H54 (cell line): Measurements from ENCODE around the gene ROS1.
"Not testable (repeated sequence)": the region's sequence is repeated elsewhere in the genome, so short reads cannot be mapped to it uniquely, and the experiment has no call there.

Experiments
- DNase-seq: peaks from one replicate; pipeline ENCODE4 v3.0.0; 2011; ENCODE audit warnings: low spot score, mixed read lengths; ENCODE audit not compliant: insufficient read length
- FAIRE-seq: peaks from 3 replicates; lab custom pipeline; 2011; peaks lifted over from hg19 to GRCh38; lab: Jason Lieb, UNC
- POLR2A ChIP-seq: IDR thresholded peaks from 2 replicates; pipeline ENCODE4 v1.6.1; 2011; ENCODE audit warnings: low read depth, mild to moderate bottlenecking, low read length

ROS1 gene

DNA sequence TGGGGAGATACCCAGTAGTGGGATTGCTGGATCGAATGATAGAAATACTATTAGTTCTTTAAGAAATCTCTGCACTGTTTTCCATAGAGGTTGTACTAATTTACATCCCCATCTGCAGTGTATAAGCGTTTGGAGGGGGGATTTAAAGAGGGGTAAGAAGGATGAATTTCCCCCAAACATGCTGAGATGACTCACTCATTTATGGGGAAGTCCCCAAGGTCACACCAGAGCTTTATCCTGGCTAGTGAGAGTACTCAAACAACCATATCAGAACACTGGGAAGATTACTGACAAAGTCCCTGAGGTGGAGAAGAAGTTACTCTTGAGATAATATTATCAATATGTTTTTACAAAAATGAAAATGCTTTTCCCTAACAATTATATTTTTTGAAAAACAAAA lies 44.0 kb downstream of the ROS1 start:
- DNase-seq, result no peak
- FAIRE-seq, result no peak
- TF ChIP-seq POLR2A, result no peak

DNA sequence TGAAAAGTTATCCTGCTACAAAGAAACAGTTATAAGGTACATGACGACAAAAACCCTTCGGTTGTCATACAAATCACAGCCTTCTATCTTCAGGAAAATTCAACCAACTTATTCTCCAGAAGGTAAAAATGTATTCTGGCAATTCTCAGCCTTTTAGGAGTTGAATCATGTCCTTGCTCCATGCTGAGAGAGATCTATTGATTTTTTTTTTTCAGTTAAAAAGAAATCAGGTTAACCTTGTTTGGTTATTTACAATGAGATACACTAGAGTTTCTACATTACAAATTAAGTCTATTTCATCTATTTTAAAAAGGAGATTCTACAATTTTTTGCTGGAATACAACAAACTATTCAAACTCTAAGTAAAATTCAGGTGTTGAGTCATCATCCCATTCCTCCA lies 45.4 kb downstream of the ROS1 start:
- DNase-seq (no peak), FAIRE-seq (no peak)
- no peak for TF ChIP-seq POLR2A

GRCh38 chr6:117375446-117375845 lies 50.3 kb downstream of the ROS1 start:
- DNase-seq, result no peak
- no peak for TF ChIP-seq POLR2A
- FAIRE-seq, result no peak

GRCh38 chr6:117373211-117373813 lies 52.4 kb downstream of the ROS1 start:
- no peak for TF ChIP-seq POLR2A
- DNase-seq (no peak), FAIRE-seq (no peak)

GRCh38 chr6:117372289-117372688 lies 53.5 kb downstream of the ROS1 start:
- not testable (repeated sequence) for FAIRE-seq, DNase-seq

DNA sequence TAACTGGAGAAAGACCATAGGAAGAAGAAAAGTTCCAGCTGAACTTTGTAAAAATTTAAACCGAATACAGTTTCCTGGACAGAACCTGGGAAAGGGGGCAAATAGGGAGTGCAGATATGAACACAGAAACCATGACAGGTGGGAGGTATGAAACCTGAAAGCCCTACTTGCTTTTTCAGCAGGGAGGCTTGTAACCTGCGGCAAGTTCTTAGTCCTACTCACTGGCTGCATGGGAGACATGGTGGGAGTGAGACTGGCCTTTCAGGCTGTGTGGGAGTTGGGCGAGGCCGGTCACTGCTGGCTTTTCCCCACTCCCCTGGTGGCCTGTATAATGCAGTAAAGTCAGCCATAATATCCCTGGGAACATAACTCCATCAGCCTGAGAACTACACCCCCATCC lies 54.2 kb downstream of the ROS1 start:
- TF ChIP-seq POLR2A, result no peak
- DNase-seq (no peak), FAIRE-seq (no peak)

DNA sequence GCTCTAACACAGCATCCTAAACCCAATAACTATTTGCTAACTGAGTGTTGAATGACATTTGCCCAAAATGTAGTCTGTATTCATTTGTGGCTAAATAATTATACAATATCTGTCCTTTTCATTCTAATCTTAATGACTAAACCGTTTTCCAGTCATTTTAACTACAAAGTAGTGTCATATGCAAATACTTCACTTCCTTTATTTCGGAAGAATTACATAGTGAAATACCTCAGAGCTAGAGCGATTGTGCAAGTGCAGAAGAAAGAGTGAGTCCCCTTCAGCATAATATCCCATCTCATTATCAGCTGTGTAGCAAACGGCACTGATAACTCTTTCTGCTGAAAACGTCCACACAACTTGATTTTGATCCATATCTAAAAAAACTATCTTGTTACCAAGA lies 66.2 kb downstream of the ROS1 start:
- TF ChIP-seq POLR2A, result no peak
- FAIRE-seq (no peak), DNase-seq (no peak)

DNA sequence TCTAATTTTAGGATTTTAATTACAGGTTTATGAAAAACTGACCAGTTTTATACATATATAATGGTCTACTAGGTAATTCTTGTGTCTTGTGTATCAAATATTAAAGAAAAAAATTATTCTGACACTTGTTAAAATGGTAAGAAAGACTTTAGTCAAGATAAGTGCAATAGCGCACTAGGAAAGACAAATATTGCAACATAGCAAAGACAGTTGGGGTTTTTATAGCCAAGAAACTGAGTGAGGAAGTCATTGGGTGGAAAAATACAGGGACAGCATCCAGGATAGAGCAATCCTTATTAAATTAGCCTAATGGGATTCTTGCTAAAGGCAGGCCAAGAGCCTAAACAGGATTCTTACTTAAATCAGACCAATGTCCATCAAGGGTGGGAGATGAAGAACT lies 71.1 kb downstream of the ROS1 start:
- no peak for TF ChIP-seq POLR2A
- FAIRE-seq (no peak), DNase-seq (no peak)

GRCh38 chr6:117352466-117353081 lies 73.2 kb downstream of the ROS1 start:
- no peak for TF ChIP-seq POLR2A
- DNase-seq (no peak), FAIRE-seq (no peak)

DNA sequence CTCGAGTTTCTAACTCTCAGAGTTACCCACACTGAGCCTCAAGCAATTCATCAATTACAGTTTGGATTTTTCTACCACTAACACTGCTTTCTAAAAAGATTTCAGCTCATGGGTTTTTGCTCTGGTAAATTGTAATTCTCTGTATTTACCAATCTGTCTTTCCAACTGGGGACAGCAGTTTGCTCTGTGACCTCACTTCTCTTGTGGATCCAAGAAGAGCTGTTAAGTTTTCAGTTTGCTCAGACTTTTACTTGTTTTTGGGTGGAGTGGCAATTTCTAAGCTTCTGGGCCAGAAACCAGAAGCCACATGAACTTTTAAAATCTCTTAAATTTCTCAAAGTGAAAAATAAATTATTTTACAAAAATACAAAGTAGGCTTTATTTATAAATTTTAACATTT lies 74.2 kb downstream of the ROS1 start:
- no peak for DNase-seq
- no peak for TF ChIP-seq POLR2A
- FAIRE-seq, result no peak

- FAIRE-seq (no peak), DNase-seq (no peak)
- no peak for TF ChIP-seq POLR2A
These were observed 79.4 kb downstream of the ROS1 start for GRCh38 chr6:117346142-117346930.

GRCh38 chr6:117345292-117345610 lies 80.5 kb downstream of the ROS1 start:
- DNase-seq, result no peak
- FAIRE-seq, result no peak
- TF ChIP-seq POLR2A, result no peak

DNA sequence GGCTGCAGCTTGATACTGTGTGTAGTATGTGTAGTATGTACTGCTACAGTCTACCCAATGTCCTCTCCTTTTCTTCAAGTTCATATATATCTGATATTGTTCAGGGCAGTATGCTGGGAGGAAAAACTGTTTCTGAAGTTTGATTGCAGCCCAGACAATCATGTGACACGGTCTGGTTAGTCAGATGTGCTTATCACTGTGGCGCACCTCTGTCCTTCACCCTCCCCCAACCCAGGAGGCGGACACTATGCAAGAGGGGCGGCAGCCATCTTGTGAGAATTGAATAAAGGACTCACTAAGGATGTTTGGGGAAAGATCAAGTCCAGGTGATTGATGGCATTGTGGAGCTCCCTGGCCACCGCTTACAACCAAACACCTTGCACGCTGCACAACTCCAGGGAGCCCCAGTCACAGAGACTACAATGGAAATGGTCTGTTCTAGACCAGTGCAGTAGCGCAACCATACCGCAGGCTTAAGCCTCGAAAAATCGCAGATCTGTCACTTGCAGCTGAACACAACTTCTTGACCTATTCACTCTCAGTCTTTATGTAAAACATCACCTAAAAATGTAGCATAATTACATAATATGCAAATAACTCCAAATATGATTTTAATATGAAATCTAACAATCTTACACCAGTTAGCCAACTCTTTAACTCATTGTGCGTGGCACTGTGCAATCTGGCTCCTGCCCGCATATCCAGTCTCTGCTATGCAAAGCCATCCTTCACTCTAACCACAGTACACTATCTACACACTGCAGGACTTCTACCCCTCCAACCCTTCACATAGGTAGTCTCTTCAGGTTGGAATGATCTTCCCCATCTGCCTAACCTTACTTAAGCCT lies 81.1 kb downstream of the ROS1 start:
- no peak for FAIRE-seq
- TF ChIP-seq POLR2A, result no peak
- DNase-seq, result no peak

DNA sequence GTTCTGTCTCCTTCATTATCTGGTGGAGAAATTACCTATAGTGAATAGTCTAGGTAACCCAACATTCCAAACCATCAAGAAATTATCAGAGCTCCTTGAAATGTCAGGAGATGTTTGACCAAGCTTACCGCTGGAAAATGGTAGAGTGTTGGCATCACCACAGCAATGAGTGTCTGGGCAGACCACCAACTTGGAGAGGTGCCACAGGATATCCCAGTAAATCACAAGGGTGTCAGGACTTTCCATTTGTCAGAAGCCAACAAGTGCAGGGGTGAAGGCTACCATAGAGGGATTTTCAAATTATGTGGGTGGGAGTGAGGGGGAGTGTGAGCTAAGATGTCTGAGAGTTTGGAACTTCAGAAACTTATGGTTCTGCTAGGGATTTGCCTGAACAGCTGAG lies 87.2 kb downstream of the ROS1 start:
- no peak for FAIRE-seq
- no peak for TF ChIP-seq POLR2A

More for the DNA sequence above, 87.2 kb downstream of the ROS1 start:
- DNase-seq, result no peak
